AG09319 (cell line): ENCODE data around the gene KCNIP2.

Experiments
- DNase-seq: peaks from one replicate; pipeline ENCODE4 v3.0.0-alpha.2; 2010; ENCODE audit warnings: low read depth; ENCODE audit errors: extremely low read depth
- CTCF ChIP-seq: IDR thresholded peaks from 2 replicates; pipeline ENCODE4 v1.5.1; 2011; ENCODE audit warnings: low read depth, mild to moderate bottlenecking, inconsistent platforms, low read length, moderate library complexity

Gene KCNIP2

GRCh38 chr10:101881036-101881774 is 37.6 kb upstream of the KCNIP2 start:
- DNase-seq: no peak
- TF ChIP-seq CTCF: no peak

GRCh38 chr10:101880232-101880573 is 36.6 kb upstream of the KCNIP2 start:
- no peak for DNase-seq
- no peak for TF ChIP-seq CTCF

- no peak for TF ChIP-seq CTCF
- no peak for DNase-seq
Observed at GRCh38 chr10:101879456-101880231, 36.0 kb upstream of the KCNIP2 start.

GRCh38 chr10:101878869-101879268 is 35.3 kb upstream of the KCNIP2 start:
- no peak for TF ChIP-seq CTCF
- DNase-seq: no peak

GRCh38 chr10:101875068-101875688 is 31.6 kb upstream of the KCNIP2 start:
- TF ChIP-seq CTCF: no peak
- DNase-seq: no peak

GRCh38 chr10:101874252-101874651 is 30.7 kb upstream of the KCNIP2 start:
- DNase-seq: no peak
- no peak for TF ChIP-seq CTCF

GRCh38 chr10:101867931-101868330 is 24.3 kb upstream of the KCNIP2 start:
- peak; percentile 31 for DNase-seq
- no peak for TF ChIP-seq CTCF
